IMR-90 (cell line): ENCODE measurements around the gene SNRPB. TPM values are rescaled to one million over a fixed set of nuclear protein-coding genes. Genes with fewer than 3 reads are reported as not detected.

Experiments
- ATAC-seq: fragments of 200-7000 bp; cut with Tn5 transposase; 2 replicates; pipeline ENCODE4 v1.9.1; 2020; ENCODE audit warnings: low read depth, mild to moderate bottlenecking, moderate library complexity
- BruUV-seq: library from RNA; stranded (reverse); fragments of 400-500 nt; replicated peaks from 2 replicates; lab custom pipeline; 2021; lab: Mats Ljungman, UMichigan
- CTCF ChIA-PET: fragments of 300-600 bp; formaldehyde crosslinking; extraction: SDS; loops from one replicate; lab custom pipeline; 2021; ENCODE audit warnings: antibody characterized with exemption; lab: Yijun Ruan, JAX
- POLR2A ChIA-PET: fragments of 300-600 bp; sonication (Branson Sonifier 250); formaldehyde crosslinking; loops from one replicate; lab custom pipeline; 2022; ENCODE audit warnings: antibody characterized with exemption; ENCODE audit not compliant: unreplicated experiment; lab: Charles Lee
- DNase-seq: peaks from one replicate; pipeline ENCODE4 v3.0.0; 2013
- H2AFZ ChIP-seq: replicated peaks from 2 replicates; pipeline ENCODE3; 2013; ENCODE audit warnings: low read length, mild to moderate bottlenecking; ENCODE audit not compliant: poor library complexity
- H2AK5ac ChIP-seq: 2 replicates; pipeline ENCODE4 v1.6.1; 2013; ENCODE audit warnings: low read depth, low read length, inconsistent platforms
- H2AK9ac ChIP-seq: replicated peaks from 2 replicates; pipeline ENCODE3; 2013; ENCODE audit warnings: mild to moderate bottlenecking, low read depth, low read length, moderate library complexity; ENCODE audit not compliant: poor library complexity
- H2BK120ac ChIP-seq: 2 replicates; pipeline ENCODE4 v1.6.1; 2013; ENCODE audit warnings: low read depth, low read length, inconsistent platforms
- H2BK15ac ChIP-seq: 3 replicates; pipeline ENCODE4 v1.6.1; 2013; ENCODE audit warnings: low read depth, low read length, inconsistent platforms
- H2BK20ac ChIP-seq: 2 replicates; pipeline ENCODE4 v1.6.1; 2013; ENCODE audit warnings: low read depth, mild to moderate bottlenecking, inconsistent platforms, low read length, moderate library complexity
- H2BK5ac ChIP-seq: 2 replicates; pipeline ENCODE4 v1.6.1; 2013; ENCODE audit warnings: mild to moderate bottlenecking, low read depth, low read length, inconsistent platforms; ENCODE audit not compliant: poor library complexity, severe bottlenecking
- H3K14ac ChIP-seq: replicated peaks from 2 replicates; pipeline ENCODE4 v1.6.1; 2013; ENCODE audit warnings: low read depth, low read length, inconsistent platforms
- H3K18ac ChIP-seq: 2 replicates; pipeline ENCODE4 v1.6.1; 2013; ENCODE audit warnings: low read depth, low read length, control low read depth
- H3K23ac ChIP-seq: 2 replicates; pipeline ENCODE4 v1.6.1; 2013; ENCODE audit warnings: low read depth, low read length, inconsistent platforms
- H3K27ac ChIP-seq: 2 replicates; pipeline ENCODE4 v1.5.1; 2013; ENCODE audit warnings: mild to moderate bottlenecking, control low read depth, low read length; ENCODE audit not compliant: insufficient read depth
- H3K27me3 ChIP-seq: 2 replicates; pipeline ENCODE4 v1.6.1; 2013; ENCODE audit warnings: low read length; ENCODE audit not compliant: control insufficient read depth, insufficient read depth
- H3K36me3 ChIP-seq: 2 replicates; pipeline ENCODE4 v1.6.1; 2013; ENCODE audit warnings: low read length, mixed read lengths; ENCODE audit not compliant: control insufficient read depth, insufficient read depth
- H3K4ac ChIP-seq: 2 replicates; pipeline ENCODE4 v1.6.1; 2013; ENCODE audit warnings: low read depth, low read length, inconsistent platforms
- H3K4me1 ChIP-seq: 2 replicates; pipeline ENCODE4 v1.6.1; 2013; ENCODE audit warnings: low read length, mixed read lengths; ENCODE audit not compliant: control insufficient read depth, insufficient read depth
- H3K4me2 ChIP-seq: 2 replicates; pipeline ENCODE4 v1.6.1; 2013; ENCODE audit warnings: low read depth, mild to moderate bottlenecking, control low read depth, low read length, moderate library complexity
- H3K4me3 ChIP-seq: 2 replicates; pipeline ENCODE4 v1.5.1; 2013; ENCODE audit warnings: low read depth, mild to moderate bottlenecking, control low read depth, low read length, moderate library complexity; ENCODE audit not compliant: insufficient read depth
- H3K56ac ChIP-seq: 2 replicates; pipeline ENCODE4 v1.6.1; 2013; ENCODE audit warnings: low read length, inconsistent platforms; ENCODE audit not compliant: insufficient read depth; ENCODE audit errors: extremely low read depth
- H3K79me1 ChIP-seq, 2 experiments: 2 replicates each; pipeline ENCODE4 v1.6.1; 2013; ENCODE audit warnings: low read length in 2 of 2, inconsistent platforms in 1 of 2, low read depth in 1 of 2
- H3K9ac ChIP-seq: 2 replicates; pipeline ENCODE4 v1.6.1; 2013; ENCODE audit warnings: low read depth, low read length, control low read depth
- H3K9me1 ChIP-seq: 2 replicates; pipeline ENCODE4 v1.6.1; 2013; ENCODE audit warnings: low read length, inconsistent platforms; ENCODE audit not compliant: insufficient read depth
- H3K9me3 ChIP-seq: 2 replicates; pipeline ENCODE4 v1.6.1; 2013; ENCODE audit warnings: low read length; ENCODE audit not compliant: control insufficient read depth, insufficient read depth
- H4K20me1 ChIP-seq: 2 replicates; pipeline ENCODE4 v1.6.1; 2013; ENCODE audit warnings: low read length, inconsistent platforms; ENCODE audit not compliant: insufficient read depth
- H4K5ac ChIP-seq: 2 replicates; pipeline ENCODE4 v1.6.1; 2013; ENCODE audit warnings: mild to moderate bottlenecking, low read depth, low read length, control low read depth
- H4K8ac ChIP-seq, 2 experiments: 2 replicates each; pipeline ENCODE4 v1.6.1; 2013; ENCODE audit warnings: low read depth in 2 of 2, low read length in 2 of 2, control low read depth in 1 of 2, inconsistent platforms in 1 of 2
- H4K91ac ChIP-seq: 2 replicates; pipeline ENCODE4 v1.6.1; 2013; ENCODE audit warnings: low read depth, low read length, inconsistent platforms; ENCODE audit not compliant: insufficient read depth
- CEBPB ChIP-seq: IDR thresholded peaks from 2 replicates; pipeline ENCODE4 v1.6.1; 2012; ENCODE audit warnings: low read depth, low read length, improper control_type of control experiment
- FOS ChIP-seq: fragments of 150-350 bp; IDR thresholded peaks from 2 replicates; pipeline ENCODE4 v1.6.1; 2016; ENCODE audit warnings: low read depth, low read length
- MAZ ChIP-seq: IDR thresholded peaks from 2 replicates; pipeline ENCODE4 v1.6.1; 2012; ENCODE audit warnings: low read depth, mild to moderate bottlenecking, low read length, improper control_type of control experiment, moderate library complexity, borderline replicate concordance
- NFE2L2 ChIP-seq: fragments of 150-350 bp; IDR thresholded peaks from 2 replicates; pipeline ENCODE4 v1.6.1; 2016; ENCODE audit warnings: low read depth, mild to moderate bottlenecking, low read length
- RAD21 ChIP-seq: IDR thresholded peaks from 2 replicates; pipeline ENCODE4 v1.6.1; 2012; ENCODE audit warnings: low read length, improper control_type of control experiment
- RFX5 ChIP-seq: IDR thresholded peaks from 2 replicates; pipeline ENCODE4 v1.8.0; 2012; ENCODE audit warnings: low read depth, mild to moderate bottlenecking, low read length, moderate library complexity
- SMC3 ChIP-seq: fragments of 150-350 bp; IDR thresholded peaks from 2 replicates; pipeline ENCODE4 v1.6.1; 2016; ENCODE audit warnings: low read depth, mild to moderate bottlenecking, antibody characterized with exemption, low read length, moderate library complexity
- WGBS, 2 experiments: methylation state at CpG; one replicate each; pipeline versions ENCODE4 v1.1.5 to v1.1.7; 2013; ENCODE audit warnings: missing lambda C conversion rate in 2 of 2; ENCODE audit not compliant: insufficient read length in 1 of 2; ENCODE audit errors: extremely low coverage in 2 of 2; 5-methylcytosine and 5-hydroxymethylcytosine counted together
- dilution Hi-C: fragments of 300-500 bp; cut with HindIII; formaldehyde crosslinking; loops from one replicate; pipeline ENCODE4 v1.14.3; 2018; ENCODE audit warnings: low sequenced_read_pairs; ENCODE audit not compliant: unreplicated experiment
- in situ Hi-C: fragments of 300-500 bp; cut with MboI; formaldehyde crosslinking; loops from 3 replicates; pipeline ENCODE4 v1.14.3; 2019; ENCODE audit warnings: low sequenced_read_pairs, inconsistent platforms, mixed read lengths
- intact Hi-C: fragments of 100-400 bp; cut with micrococcal nuclease; formaldehyde crosslinking; loops from 2 replicates; pipeline ENCODE4 v1.10.0; 2022
- polyA plus RNA-seq, 3 experiments: library from polyadenylated mRNA; depleted of rRNA; stranded (reverse); fragments of >200 nt; gene quantifications; 2 replicates each; pipeline ENCODE4 v1.2.3, GENCODE V29; 2012; ENCODE audit warnings: low replicate concordance in 1 of 3
- total RNA-seq: library from RNA; depleted of rRNA; stranded (reverse); fragments of >200 nt; gene quantifications from 2 replicates; pipeline ENCODE4 v1.2.3, GENCODE V29; 2012
- TF ChIP-seq, protein P1 (sequence below): conservative IDR thresholded peaks from 2 replicates; pipeline ENCODE4 v1.5.1; 2012; ENCODE audit warnings: mild to moderate bottlenecking, low read depth, low read length, improper control_type of control experiment

The SNRPB gene
- total and polyA plus RNA-seq, 2 of the 4 experiments (the other 2 are of a cell fraction) = 103 to 214 TPM

DNA sequence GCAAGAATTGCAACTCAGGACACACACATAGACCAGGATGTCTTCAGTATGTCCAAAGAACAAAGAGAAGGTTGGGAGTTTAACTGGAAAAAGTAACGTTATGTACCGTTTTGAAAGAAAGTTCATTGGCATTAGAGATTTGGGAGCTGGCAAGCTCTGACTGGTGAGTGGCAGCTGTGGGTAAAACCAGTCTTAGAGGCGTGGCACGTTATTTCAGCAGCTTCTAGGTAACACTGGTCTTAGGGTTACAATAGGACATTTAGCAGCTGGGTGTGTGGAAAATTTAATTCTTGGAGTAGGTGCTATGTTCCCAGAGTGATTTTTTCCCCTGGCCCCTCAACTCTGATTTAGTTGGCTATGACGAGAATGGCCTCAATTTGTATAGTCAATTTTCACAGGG lies 19.2 kb downstream of the SNRPB start:
- Histone ChIP-seq H3K4ac (no peak overlapping the region), H2BK20ac (no peak overlapping the region), H2BK15ac (no peak overlapping the region), H2AK9ac (no peak overlapping the region), H2BK5ac (no peak overlapping the region), H2AFZ (no peak overlapping the region), H3K56ac (no peak overlapping the region), H3K14ac (no peak overlapping the region), H3K79me1 (no peaks in the 10 kb centered on the region), H4K5ac (no peak overlapping the region), H3K4me1 (no peaks in the 10 kb centered on the region), H3K36me3 (no peaks in the 10 kb centered on the region), H3K9me1 (no peaks in the 10 kb centered on the region), H3K23ac (no peak overlapping the region), H3K4me3 (no peak overlapping the region), H4K91ac (no peak overlapping the region), H2AK5ac (no peak overlapping the region), H3K27ac (no peak overlapping the region), H3K9ac (no peak overlapping the region), H3K18ac (no peak overlapping the region), H4K8ac (no peak overlapping the region), H3K9me3 (no peaks in the 10 kb centered on the region), H4K20me1 (no peaks in the 10 kb centered on the region), H3K4me2 (no peak overlapping the region), H3K27me3 (no peaks in the 10 kb centered on the region), H2BK120ac (no peak overlapping the region)
- intact Hi-C loops = loop anchor here (1.0 to 10.0 kb wide), 3 partner anchors 337 to 689 kb away; no protein-coding TSS in a partner anchor
- WGBS, 2 experiments = 100% methylated on average over 2 of the region's 5 CpGs; no CpG with 5 or more reads in 1 of the 2 experiments
- ATAC-seq = no peak
- in situ Hi-C loops = loop anchor here (10.0 to 25.0 kb wide), 2 partner anchors 247 to 689 kb away; no protein-coding TSS in a partner anchor
- no peak for DNase-seq
- ChIA-PET POLR2A (no interaction called here), CTCF (interaction anchor here (1.3 to 2.6 kb wide), 2 partner anchors 17 to 244 kb away, joined by 4 to 13 read pairs; no protein-coding TSS in a partner anchor)
- no peak for TF ChIP-seq FOS
- no peak for TF ChIP-seq MAZ
- no peak for TF ChIP-seq SMC3
- TF ChIP-seq, protein P1, sequence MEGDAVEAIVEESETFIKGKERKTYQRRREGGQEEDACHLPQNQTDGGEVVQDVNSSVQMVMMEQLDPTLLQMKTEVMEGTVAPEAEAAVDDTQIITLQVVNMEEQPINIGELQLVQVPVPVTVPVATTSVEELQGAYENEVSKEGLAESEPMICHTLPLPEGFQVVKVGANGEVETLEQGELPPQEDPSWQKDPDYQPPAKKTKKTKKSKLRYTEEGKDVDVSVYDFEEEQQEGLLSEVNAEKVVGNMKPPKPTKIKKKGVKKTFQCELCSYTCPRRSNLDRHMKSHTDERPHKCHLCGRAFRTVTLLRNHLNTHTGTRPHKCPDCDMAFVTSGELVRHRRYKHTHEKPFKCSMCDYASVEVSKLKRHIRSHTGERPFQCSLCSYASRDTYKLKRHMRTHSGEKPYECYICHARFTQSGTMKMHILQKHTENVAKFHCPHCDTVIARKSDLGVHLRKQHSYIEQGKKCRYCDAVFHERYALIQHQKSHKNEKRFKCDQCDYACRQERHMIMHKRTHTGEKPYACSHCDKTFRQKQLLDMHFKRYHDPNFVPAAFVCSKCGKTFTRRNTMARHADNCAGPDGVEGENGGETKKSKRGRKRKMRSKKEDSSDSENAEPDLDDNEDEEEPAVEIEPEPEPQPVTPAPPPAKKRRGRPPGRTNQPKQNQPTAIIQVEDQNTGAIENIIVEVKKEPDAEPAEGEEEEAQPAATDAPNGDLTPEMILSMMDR = no peak
- TF ChIP-seq RAD21 = no peak
- TF ChIP-seq NFE2L2 = no peak
- no peak for TF ChIP-seq RFX5
- no peak for TF ChIP-seq CEBPB
- dilution Hi-C loops = no loop called here
- no TSS peak for BruUV-seq
